ENCODE results near the gene SNX13.
"Not testable (repeated sequence)": the region's sequence is repeated elsewhere in the genome, so short reads cannot be mapped to it uniquely, and the experiment has no call there.

Gene SNX13

GRCh38 chr7:17844022-17844421, 96.3 kb downstream of the SNX13 start:
- DNase-seq = no peak

DNA sequence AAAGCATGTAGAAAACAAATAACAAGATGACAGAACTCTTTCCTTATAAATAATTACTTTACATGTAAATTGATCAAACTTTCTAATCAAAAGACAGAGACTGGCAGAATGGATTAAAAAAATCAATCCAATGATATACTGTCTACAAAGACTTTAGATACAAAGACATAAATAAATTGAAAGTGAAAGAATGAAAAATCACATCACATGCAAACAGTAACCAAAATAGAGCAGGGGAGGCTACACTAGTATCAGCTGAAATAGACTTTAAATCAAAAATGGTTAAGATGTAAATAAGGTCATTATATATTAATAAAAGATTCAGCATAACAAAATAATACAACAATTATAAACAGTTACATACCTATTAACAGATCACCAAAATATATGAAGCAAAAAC, 97.3 kb downstream of the SNX13 start:
- no peak for DNase-seq

- DNase-seq = no peak
These were observed 107.4 kb downstream of the SNX13 start for GRCh38 chr7:17832820-17833355.

DNA sequence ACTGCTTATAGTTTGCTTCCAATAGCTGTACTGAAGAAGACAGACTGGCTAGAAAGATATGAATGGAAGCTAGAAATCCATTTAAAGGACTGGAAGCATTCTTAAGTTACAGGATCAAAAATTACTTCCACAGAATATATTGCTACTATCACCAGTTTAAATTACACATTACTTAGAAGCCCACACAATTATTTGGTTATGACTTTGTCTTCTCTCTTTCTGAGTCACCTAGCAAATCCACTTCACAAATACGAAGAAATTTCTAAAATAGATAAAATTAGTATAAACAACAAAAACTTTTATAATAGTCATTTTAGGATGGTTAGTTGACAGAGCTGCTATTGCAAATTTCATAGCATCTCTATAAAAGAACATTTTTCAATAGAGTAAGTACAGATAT, 108.1 kb downstream of the SNX13 start:
- DNase-seq = no peak

GRCh38 chr7:17830206-17830605, 110.1 kb downstream of the SNX13 start:
- no peak for DNase-seq

DNA sequence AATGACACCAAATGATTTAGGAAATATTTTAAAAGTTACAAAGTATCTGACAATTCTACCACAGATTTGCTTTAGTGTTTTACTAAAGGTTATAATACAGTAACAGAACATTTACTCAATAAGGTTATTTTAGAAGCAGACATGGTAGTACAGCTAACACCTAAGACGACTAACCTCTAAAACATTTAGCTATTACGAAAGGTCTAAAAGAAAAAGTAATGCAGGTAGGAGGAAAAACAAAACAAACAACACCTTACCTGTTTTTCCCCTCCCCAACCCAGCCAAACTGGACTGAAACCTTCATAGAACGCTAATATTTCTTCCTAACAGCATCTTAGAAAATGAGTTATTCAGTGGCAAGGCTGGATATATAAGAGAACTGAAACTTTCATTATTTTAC, 111.3 kb downstream of the SNX13 start:
- DNase-seq = no peak

GRCh38 chr7:17822547-17823173, 117.6 kb downstream of the SNX13 start:
- DNase-seq = no peak

DNA sequence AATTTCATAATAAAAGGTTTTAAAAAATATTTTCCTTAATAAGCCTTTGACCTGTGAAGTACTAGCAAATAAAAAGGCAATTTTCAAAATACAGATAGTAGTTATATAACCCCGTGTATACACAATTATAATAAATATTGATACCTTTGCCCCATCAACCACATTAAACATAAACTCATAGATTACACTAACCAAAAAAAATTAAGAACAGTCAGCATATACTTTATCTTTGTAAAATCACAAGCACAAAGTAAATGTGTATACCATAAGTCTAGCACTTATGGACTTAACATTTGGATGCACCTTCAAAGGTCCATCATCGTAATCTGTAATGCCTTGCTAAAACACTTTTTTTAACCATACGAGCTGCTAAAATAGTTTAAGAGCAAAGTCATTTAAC, 123.4 kb downstream of the SNX13 start:
- no peak for DNase-seq

- DNase-seq = no peak
These were observed 125.0 kb downstream of the SNX13 start for GRCh38 chr7:17815318-17815717.

- no peak for DNase-seq
These were observed 126.2 kb downstream of the SNX13 start for GRCh38 chr7:17814058-17814457.

DNA sequence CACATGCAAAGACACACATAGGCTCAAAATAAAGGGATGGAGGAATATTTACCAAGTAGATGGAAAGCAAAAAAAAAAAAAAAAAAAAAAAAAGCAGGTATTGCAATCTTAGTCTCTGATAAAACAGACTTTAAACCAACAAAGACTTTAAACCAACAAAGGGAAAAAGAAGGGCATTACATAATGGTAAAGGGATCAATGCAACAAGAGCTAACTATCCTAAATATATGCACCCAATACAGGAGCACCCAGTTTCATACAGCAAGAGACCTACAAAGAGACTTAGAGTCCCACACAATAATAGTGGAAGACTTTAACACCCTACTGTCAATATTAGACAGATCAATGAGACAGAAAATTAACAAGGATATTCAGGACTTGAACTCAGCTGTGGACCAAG, 131.1 kb downstream of the SNX13 start:
- not testable (repeated sequence) for DNase-seq

- no peak for DNase-seq
These were observed 133.1 kb downstream of the SNX13 start for GRCh38 chr7:17807242-17807641.

DNA sequence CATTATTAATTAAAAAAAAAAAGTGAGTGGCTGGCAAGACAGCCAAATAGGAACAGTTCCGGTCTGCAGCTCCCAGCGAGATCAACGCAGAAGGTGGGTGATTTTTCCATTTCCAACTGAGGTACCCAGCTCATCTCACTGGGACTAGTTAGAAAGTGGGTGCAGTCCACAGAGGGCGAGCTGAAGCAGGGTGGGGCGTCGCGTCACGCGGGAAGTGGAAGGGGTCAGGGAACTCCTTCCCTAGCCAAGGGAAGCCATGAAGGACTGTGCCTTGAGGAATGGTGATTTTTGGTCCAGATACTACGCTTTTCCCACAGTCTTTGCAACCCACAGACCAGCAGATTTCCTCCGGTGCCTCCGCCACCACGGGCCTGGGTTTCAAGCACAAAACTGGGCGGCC, 133.7 kb downstream of the SNX13 start:
- DNase-seq = no peak

GRCh38 chr7:17802056-17802455, 138.2 kb downstream of the SNX13 start:
- no peak for DNase-seq

DNA sequence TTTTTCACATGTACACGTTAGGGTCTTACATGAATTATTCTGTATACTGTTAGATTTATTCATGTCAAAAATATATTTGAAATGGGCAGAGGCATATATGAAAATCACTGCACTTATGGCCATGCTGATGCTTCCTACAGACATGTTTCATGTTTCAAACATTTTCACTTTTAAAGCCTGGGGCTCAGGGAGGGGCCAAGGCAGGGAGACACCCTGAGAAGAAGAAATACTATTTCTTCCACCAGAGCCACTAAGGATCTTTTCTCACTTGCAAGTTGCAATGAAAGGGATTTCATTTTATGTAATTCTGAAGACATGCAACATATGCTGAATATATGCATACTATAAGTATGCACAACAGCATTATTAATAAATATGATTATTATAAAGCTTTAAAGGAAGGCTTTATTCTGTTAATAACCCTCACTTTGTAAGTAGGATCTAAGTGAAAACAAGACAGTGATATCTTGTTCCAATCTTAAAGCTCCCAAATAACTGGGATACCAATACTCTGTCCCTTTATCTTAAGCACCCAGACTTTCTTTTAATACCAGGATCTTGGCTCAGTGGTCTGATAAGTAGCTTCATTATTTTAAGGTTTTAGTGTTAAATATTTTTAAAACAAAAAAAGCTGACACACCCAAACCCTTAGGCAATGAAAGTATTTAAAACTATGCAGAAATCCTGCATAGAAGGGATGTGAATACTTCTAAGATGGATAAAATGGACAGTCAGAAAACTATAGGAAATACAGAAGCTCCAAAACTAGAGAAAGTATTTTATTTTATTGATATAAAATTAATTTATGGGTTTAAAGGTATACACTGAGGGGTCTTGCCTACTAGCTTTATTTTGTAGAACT, 148.0 kb downstream of the SNX13 start:
- DNase-seq = no peak

DNA sequence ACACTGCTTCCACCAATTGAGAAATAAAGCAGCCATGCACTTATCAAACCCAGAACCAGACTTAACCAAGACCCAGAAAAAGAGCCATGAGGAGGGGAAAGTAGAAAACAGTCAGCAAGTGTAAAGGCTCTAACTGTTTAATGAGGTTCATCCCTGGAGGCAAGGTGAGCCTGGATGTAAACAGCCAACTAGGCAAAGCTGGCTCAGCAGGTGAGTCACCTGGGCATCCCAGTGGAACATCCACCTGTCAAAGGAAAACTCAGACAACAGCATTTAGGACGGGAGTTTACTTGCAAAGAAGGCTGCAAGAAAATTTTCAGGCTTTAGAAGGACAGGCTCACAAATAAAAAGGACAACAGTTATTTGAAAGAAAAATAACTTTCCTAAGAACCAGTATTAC, 153.0 kb downstream of the SNX13 start:
- no peak for DNase-seq

DNA sequence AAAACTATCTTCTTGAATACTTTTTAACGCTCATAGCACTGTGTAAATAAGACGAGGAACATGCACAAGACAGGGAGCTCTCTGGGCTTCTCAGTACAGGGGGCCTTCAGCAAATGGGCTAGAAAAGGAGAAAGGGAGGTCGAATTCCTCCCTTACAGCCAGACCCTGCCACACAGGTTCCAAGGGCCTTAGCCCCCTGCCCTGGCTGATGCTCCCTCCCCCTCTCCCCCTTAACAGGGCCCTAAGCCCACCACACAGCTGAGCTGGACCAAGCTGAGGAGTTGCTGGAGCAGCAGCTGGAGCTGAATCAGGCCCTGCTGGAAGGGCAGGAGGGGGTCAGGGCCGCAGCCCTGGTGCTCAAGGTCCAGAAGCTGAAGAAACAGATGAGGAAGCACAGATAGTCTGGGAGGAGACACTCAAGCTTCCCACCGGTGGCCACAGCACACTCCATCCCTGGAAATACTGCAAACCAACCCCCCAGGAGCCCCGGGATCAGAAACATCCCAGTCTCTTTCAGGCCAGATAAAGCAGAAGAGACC, 153.9 kb downstream of the SNX13 start:
- no peak for DNase-seq

- no peak for DNase-seq
These were observed 158.1 kb downstream of the SNX13 start for GRCh38 chr7:17782216-17782549.

GRCh38 chr7:17781491-17782215, 158.6 kb downstream of the SNX13 start:
- DNase-seq = no peak

DNA sequence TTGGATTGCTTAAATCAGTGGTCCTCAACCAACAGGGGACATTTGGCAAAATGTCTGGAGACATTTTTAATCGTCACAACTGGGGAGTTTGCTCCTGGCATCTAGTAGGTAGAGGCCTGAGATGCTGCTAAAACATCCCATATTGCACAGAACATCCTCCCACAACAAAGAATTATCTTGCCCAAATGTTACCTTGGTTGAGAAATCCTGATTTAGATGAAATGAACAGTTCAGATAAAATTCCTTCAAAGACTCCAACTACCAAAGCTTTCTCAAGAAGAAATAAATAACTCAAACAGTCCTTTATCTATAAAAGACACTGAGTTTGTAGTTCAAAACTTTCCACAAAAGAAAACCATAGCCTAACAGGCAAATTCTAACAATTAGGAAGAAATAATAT, 160.9 kb downstream of the SNX13 start:
- no peak for DNase-seq

DNA sequence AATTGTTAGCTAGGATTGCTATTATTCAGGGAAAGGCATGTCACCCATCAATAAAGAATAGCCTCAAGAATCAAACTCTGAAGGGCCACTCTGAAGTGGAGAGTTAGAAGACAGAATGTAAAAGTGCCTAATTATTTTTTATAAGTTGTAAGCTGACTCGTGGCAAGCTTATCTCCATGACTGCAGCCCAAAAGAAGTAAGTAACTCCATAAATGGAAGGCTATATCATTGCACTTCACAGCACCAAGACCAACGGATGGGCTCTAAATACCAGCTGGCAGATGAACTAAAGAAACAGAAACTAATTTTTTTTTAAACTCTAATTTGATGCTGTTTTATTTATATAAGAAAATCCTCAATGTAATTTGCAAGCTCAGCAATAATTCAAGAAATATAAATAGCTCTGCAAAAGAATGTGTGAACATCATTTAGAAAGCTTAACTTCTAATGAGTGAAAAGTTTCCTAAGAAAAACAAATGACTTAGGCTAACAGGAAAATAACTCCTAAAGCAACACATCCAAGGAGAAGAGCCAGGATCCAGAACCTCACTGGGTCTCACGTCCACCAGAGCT, 165.5 kb downstream of the SNX13 start:
- peak; percentile 84 for DNase-seq

DNA sequence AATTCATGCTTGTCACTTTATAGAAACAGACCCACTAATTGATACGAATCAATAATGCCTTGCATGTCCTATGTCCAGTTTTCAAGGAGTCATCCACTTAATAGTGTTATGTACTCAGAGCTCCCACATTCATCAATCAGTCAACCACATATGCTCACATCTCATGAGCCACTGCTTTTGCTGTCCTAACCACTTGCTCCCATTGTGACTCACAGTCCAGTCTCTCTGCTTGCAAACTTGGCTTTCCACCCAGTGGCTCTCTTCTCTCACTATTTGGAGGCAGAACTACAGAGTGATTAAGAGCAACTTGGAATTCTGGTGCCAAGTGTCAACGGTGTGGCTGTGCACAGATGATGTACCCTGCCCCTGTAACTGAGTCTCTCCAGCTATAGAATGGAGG, 166.0 kb downstream of the SNX13 start:
- DNase-seq = no peak

DNA sequence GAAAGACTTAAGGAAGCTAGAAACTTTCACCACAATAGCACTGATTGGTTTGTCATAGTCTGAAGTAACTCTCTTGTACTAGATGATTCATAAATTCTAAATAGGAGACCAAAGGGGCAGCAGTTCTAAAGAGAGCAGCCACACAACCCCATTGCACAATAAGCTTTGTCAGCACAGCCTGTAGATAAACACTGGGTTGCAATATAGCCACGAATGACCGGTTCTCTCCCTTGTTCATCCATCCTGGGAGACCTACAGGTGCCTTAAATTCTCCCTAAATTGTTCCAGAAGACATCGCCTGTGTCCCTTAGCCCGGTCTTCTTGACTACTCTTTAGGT, 167.0 kb downstream of the SNX13 start:
- DNase-seq = no peak
